Caco-2 (cell line): ENCODE results near the gene RIMBP3C. TPM values are rescaled to one million over a fixed set of nuclear protein-coding genes. Genes with fewer than 3 reads are reported as not detected.
"Not testable (repeated sequence)": the region's sequence is repeated elsewhere in the genome, so short reads cannot be mapped to it uniquely, and the experiment has no call there.

Experiments used
- BruUV-seq: library from RNA; stranded (reverse); fragments of 400-500 nt; replicated peaks from 2 replicates; lab custom pipeline; 2021; lab: Mats Ljungman, UMichigan
- CTCF ChIA-PET: fragments of 300-600 bp; sonication (Branson Sonifier 250); formaldehyde crosslinking; loops from one replicate; lab custom pipeline; 2022; ENCODE audit warnings: antibody characterized with exemption; lab: Charles Lee
- POLR2A ChIA-PET: fragments of 300-600 bp; sonication (Branson Sonifier 250); formaldehyde crosslinking; loops from one replicate; lab custom pipeline; 2022; ENCODE audit warnings: antibody characterized with exemption; lab: Charles Lee
- DNase-seq, 2 experiments: peaks; one replicate each; pipeline versions ENCODE4 v3.0.0 to v3.0.0-alpha.2; 2020 to 2022
- H3K27me3 ChIP-seq: replicated peaks from 2 replicates; pipeline ENCODE4 v1.6.0; 2011; ENCODE audit warnings: low read length; ENCODE audit not compliant: control insufficient read depth, insufficient read depth
- H3K36me3 ChIP-seq: 2 replicates; pipeline ENCODE4 v1.5.1; 2011; ENCODE audit warnings: low read length; ENCODE audit not compliant: control insufficient read depth, insufficient read depth
- H3K4me1 ChIP-seq: fragments of 250-450 bp; sonication (Bioruptor Pico); 2 replicates; pipeline ENCODE4 v1.5.1; 2020; ENCODE audit warnings: mild to moderate bottlenecking
- H3K4me3 ChIP-seq: 2 replicates; pipeline ENCODE4 v1.5.1; 2011; ENCODE audit warnings: low read depth, mild to moderate bottlenecking, control low read depth, low read length
- H3K9me3 ChIP-seq: fragments of 250-450 bp; sonication (Bioruptor Pico); 2 replicates; pipeline ENCODE4 v1.5.1; 2020; ENCODE audit warnings: mild to moderate bottlenecking, moderate library complexity
- H3K27ac Mint-ChIP-seq: one replicate; pipeline ENCODE4 v1.8.0; 2022; ENCODE audit warnings: mixed read lengths; ENCODE audit not compliant: unreplicated experiment
- H3K27me3 Mint-ChIP-seq: one replicate; pipeline ENCODE4 v1.8.0; 2022; ENCODE audit warnings: mixed read lengths; ENCODE audit not compliant: insufficient read depth, unreplicated experiment
- H3K36me3 Mint-ChIP-seq: one replicate; pipeline ENCODE4 v1.8.0; 2022; ENCODE audit warnings: mild to moderate bottlenecking, mixed read lengths; ENCODE audit not compliant: insufficient read depth, unreplicated experiment
- H3K4me1 Mint-ChIP-seq: one replicate; pipeline ENCODE4 v1.8.0; 2022; ENCODE audit warnings: low read depth, mixed read lengths; ENCODE audit not compliant: unreplicated experiment
- H3K4me3 Mint-ChIP-seq: one replicate; pipeline ENCODE4 v1.8.0; 2022; ENCODE audit warnings: mild to moderate bottlenecking, moderate library complexity, mixed read lengths; ENCODE audit not compliant: unreplicated experiment
- H3K9me3 Mint-ChIP-seq: one replicate; pipeline ENCODE4 v1.8.0; 2022; ENCODE audit warnings: mixed read lengths; ENCODE audit not compliant: unreplicated experiment
- intact Hi-C: fragments of 100-400 bp; cut with micrococcal nuclease; formaldehyde crosslinking; loops from one replicate; pipeline ENCODE4 v1.10.0; 2022; ENCODE audit not compliant: unreplicated experiment
- total RNA-seq: library from RNA; stranded (reverse); gene quantifications from 2 replicates; pipeline ENCODE4 v1.2.3, GENCODE V29; 2022

The RIMBP3C gene
- total RNA-seq, 1 experiment from 2014 or later = 0.39 TPM

DNA sequence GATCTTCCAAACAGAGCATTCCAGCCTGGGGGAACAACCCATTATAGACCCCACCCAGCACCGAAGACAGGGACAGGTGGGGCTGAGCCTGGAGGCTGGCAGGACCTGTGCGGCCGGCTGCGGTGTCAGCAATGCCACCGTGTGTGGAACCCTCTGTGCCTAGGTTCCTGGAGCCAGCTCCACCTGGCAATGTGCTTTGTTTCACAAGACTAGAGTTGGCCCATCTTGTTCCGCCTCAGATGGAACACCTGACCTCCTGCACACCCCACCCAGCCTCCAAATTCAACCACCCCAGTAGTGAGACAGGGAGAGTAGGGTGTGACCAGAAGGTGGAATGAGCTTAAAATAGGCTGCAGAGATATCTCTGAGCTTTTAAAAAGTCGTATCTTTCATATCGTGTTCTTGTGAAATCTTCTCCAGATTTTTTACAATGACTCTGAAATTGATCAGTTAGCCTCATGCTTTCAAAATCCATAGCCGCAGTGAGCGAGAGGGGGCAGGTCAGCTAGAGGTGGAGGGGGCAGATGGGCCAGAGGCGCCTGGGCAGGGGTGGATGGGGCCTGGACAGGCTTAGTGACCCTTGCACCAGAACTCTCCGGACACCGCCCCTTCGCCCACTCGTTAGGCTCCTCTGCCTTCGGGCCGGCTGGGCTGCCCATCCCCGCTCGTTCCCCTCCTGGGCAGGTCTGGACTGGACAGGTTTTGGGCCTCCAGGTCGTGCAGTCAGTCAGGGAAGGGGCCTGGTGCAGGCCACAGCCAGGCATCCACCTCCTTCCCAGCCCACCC lies 18.2 kb downstream of the RIMBP3C start:
- H3K9me3 ChIP-seq, CTCF ChIA-PET, POLR2A ChIA-PET, H3K36me3 Mint-ChIP-seq, H3K9me3 Mint-ChIP-seq, H3K4me1 ChIP-seq, H3K4me3 ChIP-seq, H3K27ac Mint-ChIP-seq, H3K4me3 Mint-ChIP-seq, H3K4me1 Mint-ChIP-seq, H3K27me3 Mint-ChIP-seq, intact Hi-C loops, DNase-seq, H3K36me3 ChIP-seq, H3K27me3 ChIP-seq: not testable (repeated sequence)
- BruUV-seq = TSS peak; percentile 57

DNA sequence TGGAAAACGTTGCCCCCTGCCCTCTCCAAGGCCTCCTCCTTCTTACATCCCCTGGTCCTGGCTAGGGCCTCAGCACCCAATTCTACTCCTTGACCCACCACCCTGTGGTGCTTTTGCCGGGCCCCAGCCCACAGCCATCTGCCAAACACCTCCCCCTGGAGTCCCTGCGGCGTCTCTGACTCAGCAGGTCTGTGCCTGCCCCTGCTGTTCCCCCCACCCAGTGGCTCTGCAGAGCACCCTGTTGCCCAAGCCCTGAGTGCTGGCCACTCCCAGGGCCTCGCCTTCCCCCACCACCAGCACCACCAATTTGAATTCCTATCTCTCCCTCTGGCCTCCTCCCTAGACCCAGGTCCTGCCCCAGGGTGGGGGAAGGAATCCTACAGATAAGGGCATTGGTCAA lies 19.7 kb downstream of the RIMBP3C start:
- H3K4me3 Mint-ChIP-seq, H3K4me1 Mint-ChIP-seq, H3K36me3 ChIP-seq, intact Hi-C loops, H3K9me3 Mint-ChIP-seq, H3K27ac Mint-ChIP-seq, H3K36me3 Mint-ChIP-seq, POLR2A ChIA-PET, CTCF ChIA-PET, H3K4me3 ChIP-seq, BruUV-seq, H3K27me3 ChIP-seq, H3K4me1 ChIP-seq, H3K27me3 Mint-ChIP-seq, DNase-seq, H3K9me3 ChIP-seq: not testable (repeated sequence)

DNA sequence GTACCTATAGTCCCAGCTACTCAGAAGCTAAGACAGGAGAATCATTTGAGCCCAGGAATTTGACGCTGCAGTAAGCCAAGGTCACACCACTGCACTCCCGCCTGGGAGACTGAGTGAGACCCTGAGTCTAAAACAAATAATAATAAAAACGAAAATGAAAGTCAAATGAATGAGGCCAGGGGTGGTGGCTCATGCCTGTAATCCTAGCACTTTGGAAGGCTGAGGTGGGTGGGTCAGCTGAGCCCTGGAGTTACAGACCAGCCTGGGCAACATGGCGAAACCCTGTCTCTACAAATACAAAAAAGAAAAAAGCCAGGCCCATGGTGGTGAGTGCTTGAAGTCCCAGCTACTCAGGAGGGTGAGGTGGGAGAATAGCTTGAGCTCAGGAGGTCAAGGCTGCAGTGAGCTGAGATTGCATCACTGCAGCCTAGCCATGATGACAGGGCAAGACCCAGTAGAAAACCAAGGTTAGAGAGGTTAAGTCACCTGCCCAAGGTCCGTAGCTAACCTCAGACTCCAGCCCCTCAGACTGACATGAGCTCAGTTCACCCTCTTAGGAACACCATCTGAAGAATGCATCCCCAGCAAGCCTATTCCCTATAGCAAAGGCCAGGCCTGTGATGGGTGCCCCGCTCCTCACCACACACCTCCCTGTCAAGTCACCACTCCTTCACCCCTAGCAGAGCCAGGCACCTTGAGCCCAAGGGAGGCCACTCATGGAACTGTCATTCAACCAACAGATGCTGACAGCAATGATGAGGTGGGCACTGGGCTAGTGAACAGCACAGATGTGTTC lies 24.4 kb downstream of the RIMBP3C start:
- H3K4me3 Mint-ChIP-seq, H3K9me3 Mint-ChIP-seq, H3K27me3 Mint-ChIP-seq, H3K4me1 Mint-ChIP-seq, BruUV-seq, DNase-seq, H3K9me3 ChIP-seq, intact Hi-C loops, POLR2A ChIA-PET, H3K4me3 ChIP-seq, H3K27me3 ChIP-seq, H3K27ac Mint-ChIP-seq, H3K36me3 Mint-ChIP-seq, CTCF ChIA-PET, H3K4me1 ChIP-seq, H3K36me3 ChIP-seq: not testable (repeated sequence)

DNA sequence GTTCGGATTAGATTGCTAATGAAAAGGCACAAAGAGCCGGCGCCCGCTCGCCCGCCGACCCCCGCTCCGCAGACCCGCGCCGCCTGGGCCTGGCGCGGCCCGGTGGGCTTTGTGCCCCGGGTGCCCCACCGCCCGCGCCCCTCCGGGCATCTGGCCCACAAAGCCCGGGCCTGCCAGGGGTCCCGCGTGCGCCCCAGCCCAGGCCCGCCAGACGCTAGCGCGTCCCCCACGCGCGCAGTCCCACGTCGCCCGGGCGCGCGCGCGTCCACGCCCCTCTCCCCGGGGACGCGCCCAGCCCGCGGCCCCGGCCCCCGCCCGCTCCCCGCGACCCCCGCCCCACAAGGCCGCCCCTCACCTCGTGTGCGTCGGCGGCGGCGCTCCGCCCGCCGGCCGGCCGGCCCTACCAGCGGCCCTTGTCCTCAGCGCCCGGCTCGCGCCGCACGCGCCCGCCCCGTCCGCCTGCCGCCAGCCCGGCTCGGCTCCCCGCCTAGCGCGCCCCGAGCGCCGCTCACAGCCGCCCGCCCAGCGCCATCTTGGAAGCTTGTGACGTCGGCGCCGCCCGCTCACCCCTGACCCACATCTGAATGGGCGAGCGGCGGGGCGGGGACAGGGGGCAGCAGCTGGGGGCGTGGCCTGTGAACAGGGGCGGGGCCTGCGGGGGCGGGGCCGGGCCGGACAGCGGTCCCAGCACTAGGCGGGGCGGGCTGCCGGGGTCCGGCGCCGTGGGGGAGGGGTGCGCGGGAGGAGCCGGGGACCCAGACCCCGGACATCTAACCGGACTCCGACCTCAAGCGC lies 34.1 kb downstream of the RIMBP3C start:
- H3K36me3 ChIP-seq, H3K4me1 ChIP-seq, intact Hi-C loops, H3K9me3 Mint-ChIP-seq, H3K4me3 ChIP-seq, H3K4me1 Mint-ChIP-seq, POLR2A ChIA-PET, BruUV-seq, H3K4me3 Mint-ChIP-seq, H3K27me3 Mint-ChIP-seq, H3K36me3 Mint-ChIP-seq, CTCF ChIA-PET, H3K27ac Mint-ChIP-seq, H3K27me3 ChIP-seq, H3K9me3 ChIP-seq, DNase-seq: not testable (repeated sequence)

DNA sequence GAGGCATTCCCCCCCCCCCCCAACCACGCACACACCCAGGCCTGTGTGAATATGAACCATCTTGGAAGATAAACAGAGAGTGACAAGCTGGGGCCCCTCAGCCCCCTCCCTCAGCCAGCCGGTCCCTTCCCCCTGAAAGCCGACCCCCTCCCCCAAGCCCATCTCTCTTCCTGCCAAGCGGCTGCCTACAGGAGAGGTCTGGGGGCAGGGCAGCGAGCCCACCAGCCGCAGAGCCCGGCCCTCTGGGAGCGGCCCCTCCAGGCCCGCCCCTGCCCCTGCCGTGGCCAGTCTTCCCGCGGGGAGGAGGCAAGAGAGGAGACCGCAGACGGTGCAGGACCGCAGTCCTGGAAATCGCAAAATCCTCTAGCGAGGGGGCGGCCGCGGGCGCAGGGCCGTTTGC lies 34.7 kb downstream of the RIMBP3C start:
- H3K27me3 Mint-ChIP-seq, intact Hi-C loops, H3K9me3 Mint-ChIP-seq, H3K4me1 Mint-ChIP-seq, H3K27me3 ChIP-seq, H3K4me1 ChIP-seq, H3K4me3 ChIP-seq, H3K36me3 Mint-ChIP-seq, H3K27ac Mint-ChIP-seq, H3K36me3 ChIP-seq, H3K4me3 Mint-ChIP-seq, DNase-seq, CTCF ChIA-PET, BruUV-seq, POLR2A ChIA-PET, H3K9me3 ChIP-seq: not testable (repeated sequence)

DNA sequence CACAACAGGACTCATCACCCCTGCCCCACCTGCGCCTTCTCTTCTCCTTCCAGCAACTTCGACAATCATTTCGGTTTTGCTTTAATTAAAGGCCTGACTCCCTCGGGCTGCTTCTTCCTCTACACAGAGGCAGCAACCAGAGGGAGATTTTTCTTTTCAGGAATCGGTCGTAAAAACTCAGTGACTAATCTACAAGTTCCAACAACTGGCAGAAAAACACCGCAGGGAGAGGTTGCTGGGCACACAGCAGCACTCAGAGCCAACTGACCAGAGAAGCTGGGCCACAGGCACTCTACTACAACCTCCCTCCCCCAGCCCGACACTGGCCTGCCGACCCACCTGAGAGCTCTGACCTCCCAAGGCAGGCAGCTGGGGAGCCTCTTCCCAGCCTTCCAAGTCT lies 36.0 kb downstream of the RIMBP3C start:
- H3K4me1 Mint-ChIP-seq, POLR2A ChIA-PET, H3K36me3 Mint-ChIP-seq, H3K4me3 ChIP-seq, H3K4me1 ChIP-seq, H3K27me3 ChIP-seq, H3K9me3 Mint-ChIP-seq, H3K36me3 ChIP-seq, H3K9me3 ChIP-seq, BruUV-seq, H3K27ac Mint-ChIP-seq, DNase-seq, CTCF ChIA-PET, intact Hi-C loops, H3K4me3 Mint-ChIP-seq, H3K27me3 Mint-ChIP-seq: not testable (repeated sequence)
